AG09309 (cell line): Measurements from ENCODE around the gene WDR82.

ENCODE experiments used
- DNase-seq: peaks from one replicate; pipeline ENCODE4 v3.0.0-alpha.2; 2010; ENCODE audit warnings: low read depth
- H3K4me3 ChIP-seq: 2 replicates; pipeline ENCODE4 v1.5.1; 2011; ENCODE audit warnings: mild to moderate bottlenecking, low read depth, low read length, moderate library complexity; ENCODE audit not compliant: control insufficient read depth
- CTCF ChIP-seq: IDR thresholded peaks from 2 replicates; pipeline ENCODE4 v1.5.1; 2011; ENCODE audit warnings: mild to moderate bottlenecking, low read depth, low read length, inconsistent platforms; ENCODE audit not compliant: insufficient read depth, control insufficient read depth; ENCODE audit errors: missing control alignments

Gene WDR82

GRCh38 chr3:52243791-52244628 is 34.4 kb downstream of the WDR82 start:
- no peak for TF ChIP-seq CTCF
- DNase-seq = no peak
- H3K4me3 ChIP-seq = no peak overlapping the region

- no peak for DNase-seq
- TF ChIP-seq CTCF = no peak
- H3K4me3 ChIP-seq = no peak overlapping the region
Measured at GRCh38 chr3:52242039-52242438, 36.4 kb downstream of the WDR82 start.

- no peak overlapping the region for H3K4me3 ChIP-seq
- no peak for TF ChIP-seq CTCF
- no peak for DNase-seq
Measured at GRCh38 chr3:52240886-52241370, 37.5 kb downstream of the WDR82 start.

DNA sequence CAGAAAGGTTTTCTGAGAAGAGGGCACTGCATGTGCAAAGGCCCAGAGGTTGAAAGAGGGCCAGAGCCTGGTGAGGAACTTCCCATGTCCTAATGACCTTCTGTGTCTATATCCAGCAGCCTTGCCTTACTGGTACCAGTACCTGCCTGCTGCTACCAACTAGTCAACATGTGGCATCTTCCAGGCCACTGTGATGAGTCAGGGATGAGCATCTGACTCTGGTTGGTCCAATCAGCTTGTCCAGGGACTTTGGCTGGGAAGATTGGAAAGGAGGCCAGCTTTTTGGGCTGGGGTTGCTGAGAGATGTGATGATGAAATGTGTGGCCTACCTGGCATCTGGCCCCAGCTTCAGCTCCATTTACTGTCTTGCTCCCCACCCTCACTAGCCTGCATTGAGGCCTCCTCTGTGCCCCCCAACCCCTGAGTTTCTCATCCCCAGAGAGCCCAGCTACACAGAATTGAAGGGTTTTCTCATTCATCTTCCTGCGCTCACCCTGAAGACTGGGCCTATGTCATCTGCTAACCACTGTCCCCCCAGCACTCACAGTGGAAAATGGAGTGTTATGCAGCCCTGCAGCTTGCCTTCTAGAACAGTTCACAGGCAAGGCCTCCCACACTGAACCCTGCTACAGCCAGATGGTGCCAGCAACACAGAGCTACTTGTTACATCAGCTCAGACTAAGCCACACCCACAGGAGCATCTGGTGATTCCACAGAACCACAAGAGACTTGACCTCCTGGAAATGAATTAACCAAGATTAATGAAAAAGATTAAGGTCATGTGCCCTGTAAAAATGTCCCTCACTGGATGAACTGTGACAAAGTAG is 38.2 kb downstream of the WDR82 start:
- H3K4me3 ChIP-seq = peak overlapping the region; percentile 89; the same call in 1 of the 2 replicates
- DNase-seq = peak; percentile 96
- TF ChIP-seq CTCF = no peak

DNA sequence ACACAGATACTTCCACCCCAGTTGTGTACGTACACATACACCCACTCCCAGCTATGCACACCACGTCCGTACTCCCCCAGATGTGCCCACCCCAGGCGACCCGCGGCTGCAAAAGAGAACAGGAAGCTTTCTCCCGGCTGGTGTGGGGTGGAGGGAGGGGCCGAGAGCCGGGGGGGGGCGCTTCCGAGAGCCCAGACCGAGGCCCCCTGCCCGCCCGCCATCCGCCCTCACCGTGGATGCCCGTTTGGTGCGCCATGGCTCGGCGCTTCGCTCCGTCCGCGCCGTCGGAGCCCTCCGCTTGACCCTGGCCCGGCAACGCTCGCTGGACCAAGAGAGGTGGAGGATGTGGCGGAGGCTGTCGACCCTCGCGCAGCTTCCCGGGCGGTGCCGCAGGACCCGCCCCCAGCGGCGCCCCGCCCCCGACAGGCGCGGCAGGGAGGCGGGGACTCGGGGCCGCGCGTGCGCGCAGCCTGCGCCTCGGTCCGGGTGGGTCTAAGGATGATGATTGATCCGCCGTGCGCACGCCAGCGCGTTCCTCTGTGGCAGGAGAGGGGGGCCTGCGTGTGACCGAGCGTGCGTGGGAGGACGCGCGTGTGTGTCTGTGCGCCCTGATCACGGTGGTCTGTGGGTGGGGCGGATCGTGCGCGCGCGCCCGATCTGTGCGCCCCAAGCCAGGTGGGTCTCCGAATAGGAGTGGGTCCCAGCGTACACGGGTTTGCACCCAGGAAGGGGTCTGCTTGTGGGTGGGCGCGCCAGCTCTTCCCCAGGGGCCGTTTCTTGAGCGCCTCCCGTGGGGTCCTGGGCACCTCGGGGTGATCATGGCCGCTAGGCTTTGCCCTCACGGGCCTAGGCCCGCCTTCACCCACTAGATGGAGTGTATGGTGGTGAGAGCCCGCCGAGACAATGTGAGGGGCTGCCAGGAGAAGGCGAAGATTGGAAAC is 39.4 kb downstream of the WDR82 start, which contains the start of gene TWF2:
TSS of gene TWF2 (minus strand) at position 398 of the 941 bp plus-strand sequence. CDS start at position 256, 142 bp downstream.
- TF ChIP-seq CTCF = peak; percentile 42
- no peak for DNase-seq
- H3K4me3 ChIP-seq = peak within 1 kb of the TSS; percentile 89
